ENCODE results near the gene ATF3. TPM values are rescaled to one million over a fixed set of nuclear protein-coding genes. Genes with fewer than 3 reads are reported as not detected.
"Not testable (repeated sequence)": the region's sequence is repeated elsewhere in the genome, so short reads cannot be mapped to it uniquely, and the experiment has no call there.

ATF3 gene
- total and polyA plus RNA-seq, 4 donors = 5.3 to 18.3 (median 6.0) TPM

- peak in 5 of 6 donors; percentile 43 to 89 (median 73) for DNase-seq (ENCODE audit: low read depth in 4 of 6, low spot score in 6 of 6)
- Histone ChIP-seq H3K4me3 (ENCODE audit: low read depth, low read length) (no peak overlapping the region), H3K27me3 (ENCODE audit: control insufficient read depth, insufficient read depth, low read length) (peaks cover 5% of the 10 kb centered on the region), H3K36me3 (ENCODE audit: control insufficient read depth, insufficient read depth, low read length) (no peaks in the 10 kb centered on the region), H3K27ac (ENCODE audit: low read depth, low read length) (peak overlapping the region; percentile 70), H3K4me1 (ENCODE audit: control insufficient read depth, insufficient read depth, low read length) (peaks cover 23% of the 10 kb centered on the region), H3K9me3 (ENCODE audit: control insufficient read depth, insufficient read depth, low read length) (no peaks in the 10 kb centered on the region)
- WGBS (ENCODE audit: insufficient coverage) = 67% methylated on average over 1 of the region's 1 CpG
Measured at GRCh38 chr1:212635141-212635631, 26.6 kb downstream of the ATF3 start.

- 80% methylated on average over 5 of the region's 5 CpGs for WGBS (ENCODE audit: insufficient coverage)
- H3K27ac ChIP-seq (ENCODE audit: low read depth, low read length) = no peak overlapping the region
Measured at GRCh38 chr1:212637902-212638301, 29.3 kb downstream of the ATF3 start.

GRCh38 chr1:212638492-212639151 lies 30.1 kb downstream of the ATF3 start:
- H3K4me3 ChIP-seq (ENCODE audit: low read depth, low read length) = no peak overlapping the region
- no peaks in the 10 kb centered on the region for H3K9me3 ChIP-seq (ENCODE audit: control insufficient read depth, insufficient read depth, low read length)
- peaks cover 21% of the 10 kb centered on the region for H3K4me1 ChIP-seq (ENCODE audit: control insufficient read depth, insufficient read depth, low read length)
- WGBS (ENCODE audit: insufficient coverage) = 55% methylated on average over 1 of the region's 4 CpGs
- peaks cover 3% of the 10 kb centered on the region for H3K27me3 ChIP-seq (ENCODE audit: control insufficient read depth, insufficient read depth, low read length)
- no peaks in the 10 kb centered on the region for H3K36me3 ChIP-seq (ENCODE audit: control insufficient read depth, insufficient read depth, low read length)
- H3K27ac ChIP-seq (ENCODE audit: low read depth, low read length) = no peak overlapping the region
- DNase-seq (ENCODE audit: low read depth in 4 of 6, low spot score in 6 of 6) = peak in 1 of 6 donors; percentile 60

More at GRCh38 chr1:212637902-212638301, 29.3 kb downstream of the ATF3 start:
- Histone ChIP-seq H3K4me3 (ENCODE audit: low read depth, low read length) (no peak overlapping the region), H3K4me1 (ENCODE audit: control insufficient read depth, insufficient read depth, low read length) (peaks cover 21% of the 10 kb centered on the region), H3K27me3 (ENCODE audit: control insufficient read depth, insufficient read depth, low read length) (peaks cover 3% of the 10 kb centered on the region), H3K36me3 (ENCODE audit: control insufficient read depth, insufficient read depth, low read length) (no peaks in the 10 kb centered on the region), H3K9me3 (ENCODE audit: control insufficient read depth, insufficient read depth, low read length) (no peaks in the 10 kb centered on the region)
- no peak for DNase-seq (ENCODE audit: low read depth in 4 of 6, low spot score in 6 of 6)

- H3K9me3 ChIP-seq (ENCODE audit: control insufficient read depth, insufficient read depth, low read length); H3K4me3 ChIP-seq (ENCODE audit: low read depth, low read length); H3K27ac ChIP-seq (ENCODE audit: low read depth, low read length); DNase-seq (ENCODE audit: low read depth in 4 of 6, low spot score in 6 of 6); H3K27me3 ChIP-seq (ENCODE audit: control insufficient read depth, insufficient read depth, low read length); H3K36me3 ChIP-seq (ENCODE audit: control insufficient read depth, insufficient read depth, low read length): not testable (repeated sequence)
- 80% methylated on average over 1 of the region's 2 CpGs for WGBS (ENCODE audit: insufficient coverage)
- peaks cover 21% of the 10 kb centered on the region for H3K4me1 ChIP-seq (ENCODE audit: control insufficient read depth, insufficient read depth, low read length)
Measured at GRCh38 chr1:212639524-212639923, 31.0 kb downstream of the ATF3 start.

- Histone ChIP-seq H3K4me3 (ENCODE audit: low read depth, low read length) (no peak overlapping the region), H3K36me3 (ENCODE audit: control insufficient read depth, insufficient read depth, low read length) (no peaks in the 10 kb centered on the region), H3K4me1 (ENCODE audit: control insufficient read depth, insufficient read depth, low read length) (peaks cover 20% of the 10 kb centered on the region), H3K27ac (ENCODE audit: low read depth, low read length) (no peak overlapping the region), H3K9me3 (ENCODE audit: control insufficient read depth, insufficient read depth, low read length) (no peaks in the 10 kb centered on the region), H3K27me3 (ENCODE audit: control insufficient read depth, insufficient read depth, low read length) (peaks cover 3% of the 10 kb centered on the region)
- no CpG with 5 or more reads among the region's 3 CpGs for WGBS (ENCODE audit: insufficient coverage)
- no peak for DNase-seq (ENCODE audit: low read depth in 4 of 6, low spot score in 6 of 6)
Measured at GRCh38 chr1:212640223-212640878, 31.8 kb downstream of the ATF3 start.

- H3K36me3 ChIP-seq (ENCODE audit: control insufficient read depth, insufficient read depth, low read length) = no peaks in the 10 kb centered on the region
- H3K4me1 ChIP-seq (ENCODE audit: control insufficient read depth, insufficient read depth, low read length) = peaks cover 3% of the 10 kb centered on the region
- no peak for DNase-seq (ENCODE audit: low read depth in 4 of 6, low spot score in 6 of 6)
- H3K4me3 ChIP-seq (ENCODE audit: low read depth, low read length) = no peak overlapping the region
- peaks cover 3% of the 10 kb centered on the region for H3K27me3 ChIP-seq (ENCODE audit: control insufficient read depth, insufficient read depth, low read length)
- H3K27ac ChIP-seq (ENCODE audit: low read depth, low read length) = no peak overlapping the region
- H3K9me3 ChIP-seq (ENCODE audit: control insufficient read depth, insufficient read depth, low read length) = no peaks in the 10 kb centered on the region
- WGBS (ENCODE audit: insufficient coverage) = no CpG with 5 or more reads among the region's 1 CpG
Measured at GRCh38 chr1:212641956-212642355, 33.4 kb downstream of the ATF3 start.

GRCh38 chr1:212643877-212644276 lies 35.3 kb downstream of the ATF3 start:
- H3K27ac ChIP-seq (ENCODE audit: low read depth, low read length) = no peak overlapping the region
- H3K4me1 ChIP-seq (ENCODE audit: control insufficient read depth, insufficient read depth, low read length) = no peaks in the 10 kb centered on the region
- no peak overlapping the region for H3K4me3 ChIP-seq (ENCODE audit: low read depth, low read length)
- peaks cover 3% of the 10 kb centered on the region for H3K27me3 ChIP-seq (ENCODE audit: control insufficient read depth, insufficient read depth, low read length)
- WGBS (ENCODE audit: insufficient coverage) = 86% methylated on average over 2 of the region's 2 CpGs
- DNase-seq (ENCODE audit: low read depth in 4 of 6, low spot score in 6 of 6) = no peak
- no peaks in the 10 kb centered on the region for H3K9me3 ChIP-seq (ENCODE audit: control insufficient read depth, insufficient read depth, low read length)
- no peaks in the 10 kb centered on the region for H3K36me3 ChIP-seq (ENCODE audit: control insufficient read depth, insufficient read depth, low read length)

GRCh38 chr1:212644866-212645545 lies 36.4 kb downstream of the ATF3 start:
- Histone ChIP-seq H3K27ac (ENCODE audit: low read depth, low read length) (no peak overlapping the region), H3K4me1 (ENCODE audit: control insufficient read depth, insufficient read depth, low read length) (no peaks in the 10 kb centered on the region), H3K4me3 (ENCODE audit: low read depth, low read length) (no peak overlapping the region), H3K9me3 (ENCODE audit: control insufficient read depth, insufficient read depth, low read length) (no peaks in the 10 kb centered on the region), H3K36me3 (ENCODE audit: control insufficient read depth, insufficient read depth, low read length) (no peaks in the 10 kb centered on the region), H3K27me3 (ENCODE audit: control insufficient read depth, insufficient read depth, low read length) (peaks cover 1% of the 10 kb centered on the region)
- WGBS (ENCODE audit: insufficient coverage) = 97% methylated on average over 4 of the region's 6 CpGs
- no peak for DNase-seq (ENCODE audit: low read depth in 4 of 6, low spot score in 6 of 6)

- H3K36me3 ChIP-seq (ENCODE audit: control insufficient read depth, insufficient read depth, low read length) = no peaks in the 10 kb centered on the region
- no peak overlapping the region for H3K27ac ChIP-seq (ENCODE audit: low read depth, low read length)
- H3K27me3 ChIP-seq (ENCODE audit: control insufficient read depth, insufficient read depth, low read length) = no peaks in the 10 kb centered on the region
- H3K9me3 ChIP-seq (ENCODE audit: control insufficient read depth, insufficient read depth, low read length) = no peaks in the 10 kb centered on the region
- no peak overlapping the region for H3K4me3 ChIP-seq (ENCODE audit: low read depth, low read length)
- no peak for DNase-seq (ENCODE audit: low read depth in 4 of 6, low spot score in 6 of 6)
- WGBS (ENCODE audit: insufficient coverage) = 89% methylated on average over 8 of the region's 13 CpGs
- no peaks in the 10 kb centered on the region for H3K4me1 ChIP-seq (ENCODE audit: control insufficient read depth, insufficient read depth, low read length)
Measured at GRCh38 chr1:212645546-212646543, 37.3 kb downstream of the ATF3 start.
